Retinal pigment epithelial cell (primary cell): ENCODE data around the gene RAP1GAP.

Experiments
- DNase-seq: peaks from one replicate; pipeline ENCODE4 v3.0.0-alpha.2; 2010; ENCODE audit warnings: low read depth
- H3K4me3 ChIP-seq: 2 replicates; pipeline ENCODE4 v1.5.1; 2011; ENCODE audit warnings: mild to moderate bottlenecking, low read length, control low read depth, moderate library complexity
- TF ChIP-seq, protein P1 (sequence below): conservative IDR thresholded peaks from 2 replicates; pipeline ENCODE4 v1.5.1; 2011; ENCODE audit warnings: low read depth, low read length, control low read depth, inconsistent platforms

RAP1GAP gene

GRCh38 chr1:21560916-21561638 is 108.1 kb downstream of the RAP1GAP start:
- TF ChIP-seq, protein P1, sequence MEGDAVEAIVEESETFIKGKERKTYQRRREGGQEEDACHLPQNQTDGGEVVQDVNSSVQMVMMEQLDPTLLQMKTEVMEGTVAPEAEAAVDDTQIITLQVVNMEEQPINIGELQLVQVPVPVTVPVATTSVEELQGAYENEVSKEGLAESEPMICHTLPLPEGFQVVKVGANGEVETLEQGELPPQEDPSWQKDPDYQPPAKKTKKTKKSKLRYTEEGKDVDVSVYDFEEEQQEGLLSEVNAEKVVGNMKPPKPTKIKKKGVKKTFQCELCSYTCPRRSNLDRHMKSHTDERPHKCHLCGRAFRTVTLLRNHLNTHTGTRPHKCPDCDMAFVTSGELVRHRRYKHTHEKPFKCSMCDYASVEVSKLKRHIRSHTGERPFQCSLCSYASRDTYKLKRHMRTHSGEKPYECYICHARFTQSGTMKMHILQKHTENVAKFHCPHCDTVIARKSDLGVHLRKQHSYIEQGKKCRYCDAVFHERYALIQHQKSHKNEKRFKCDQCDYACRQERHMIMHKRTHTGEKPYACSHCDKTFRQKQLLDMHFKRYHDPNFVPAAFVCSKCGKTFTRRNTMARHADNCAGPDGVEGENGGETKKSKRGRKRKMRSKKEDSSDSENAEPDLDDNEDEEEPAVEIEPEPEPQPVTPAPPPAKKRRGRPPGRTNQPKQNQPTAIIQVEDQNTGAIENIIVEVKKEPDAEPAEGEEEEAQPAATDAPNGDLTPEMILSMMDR = no peak

DNA sequence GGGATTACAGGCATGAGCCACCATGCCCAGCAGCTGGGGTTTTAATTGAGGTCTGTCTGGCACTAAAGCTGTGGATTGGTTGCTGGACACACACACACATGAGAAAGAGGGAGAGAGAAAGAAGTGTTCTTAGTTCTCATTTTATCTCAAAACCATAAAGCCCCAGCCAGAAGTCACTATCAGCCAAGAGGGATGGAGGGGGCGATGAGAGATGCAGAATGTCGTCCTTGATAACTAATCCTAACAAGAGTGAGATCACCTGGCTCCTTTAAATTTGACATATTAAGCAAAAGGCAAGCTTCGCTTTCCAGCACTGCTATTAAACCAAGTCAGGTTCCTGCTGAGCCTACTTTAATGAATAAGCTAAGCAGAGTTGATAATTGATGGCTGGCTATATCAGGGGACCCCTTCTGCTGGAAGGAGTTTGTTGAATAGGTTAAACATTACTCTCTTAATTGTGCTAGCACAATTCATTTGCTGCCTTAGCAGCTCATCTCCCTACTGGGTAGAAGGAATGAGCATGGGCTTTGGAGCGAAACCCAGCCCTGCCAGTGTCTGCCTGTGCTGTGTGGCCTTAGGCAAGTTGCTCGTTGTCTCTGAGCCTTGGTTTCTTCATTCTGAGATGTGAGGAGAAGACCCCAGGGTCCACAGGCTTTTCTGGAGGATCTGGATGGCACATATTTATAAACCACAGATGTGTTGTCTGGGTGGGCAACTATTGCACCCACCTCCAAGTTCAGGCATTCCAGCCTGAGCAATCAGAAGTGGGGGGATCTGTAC is 109.2 kb downstream of the RAP1GAP start:
- H3K4me3 ChIP-seq = no peak overlapping the region
- no peak for DNase-seq
- TF ChIP-seq, protein P1 = no peak

More at GRCh38 chr1:21560916-21561638, 108.1 kb downstream of the RAP1GAP start:
- DNase-seq = no peak
- no peak overlapping the region for H3K4me3 ChIP-seq

- DNase-seq = no peak
- no peak overlapping the region for H3K4me3 ChIP-seq
These were observed 115.8 kb downstream of the RAP1GAP start for GRCh38 chr1:21553116-21553926.

DNA sequence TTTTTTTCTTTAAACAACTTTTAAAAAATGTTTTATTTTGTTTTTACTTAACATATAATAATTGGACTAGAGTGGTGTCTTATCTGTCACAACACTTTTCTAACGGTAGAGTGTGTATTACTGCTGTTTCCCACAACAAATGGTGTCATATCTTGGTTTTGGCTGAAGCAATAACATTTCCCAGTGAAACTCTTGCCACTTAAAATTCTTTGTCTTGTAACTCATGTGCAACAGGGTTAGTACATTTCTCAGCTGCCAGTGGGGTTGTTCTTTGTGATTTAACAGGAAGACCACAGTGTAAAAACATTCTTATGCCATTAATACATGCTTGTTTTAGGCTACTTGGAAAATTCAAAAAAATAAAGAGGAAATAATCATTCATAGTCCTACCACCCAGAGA is 116.4 kb downstream of the RAP1GAP start:
- H3K4me3 ChIP-seq = no peak overlapping the region
- TF ChIP-seq, protein P1 = no peak
- DNase-seq = no peak

More at GRCh38 chr1:21553116-21553926, 115.8 kb downstream of the RAP1GAP start:
- TF ChIP-seq, protein P1 = no peak

GRCh38 chr1:21550866-21551475 is 118.2 kb downstream of the RAP1GAP start:
- DNase-seq = no peak
- TF ChIP-seq, protein P1 = no peak
- H3K4me3 ChIP-seq = no peak overlapping the region

GRCh38 chr1:21550097-21550496 is 119.1 kb downstream of the RAP1GAP start:
- DNase-seq = no peak
- H3K4me3 ChIP-seq = no peak overlapping the region
- TF ChIP-seq, protein P1 = no peak
